Calu3 (cell line): ENCODE measurements around the gene CAVIN1. TPM values are rescaled to one million over a fixed set of nuclear protein-coding genes. Genes with fewer than 3 reads are reported as not detected.

Experiments used
- BruUV-seq: library from RNA; stranded (reverse); fragments of 400-500 nt; replicated peaks from 2 replicates; lab custom pipeline; 2021; lab: Mats Ljungman, UMichigan
- CTCF ChIA-PET: fragments of 300-600 bp; sonication (Branson Sonifier 250); formaldehyde crosslinking; loops from one replicate; lab custom pipeline; 2022; ENCODE audit warnings: antibody characterized with exemption; lab: Charles Lee
- DNase-seq: peaks from one replicate; pipeline ENCODE4 v3.0.0; 2022
- H3K27ac Mint-ChIP-seq: one replicate; pipeline ENCODE4 v1.8.0; 2022; ENCODE audit warnings: mixed read lengths; ENCODE audit not compliant: unreplicated experiment
- H3K27me3 Mint-ChIP-seq: one replicate; pipeline ENCODE4 v1.8.0; 2022; ENCODE audit warnings: mixed read lengths; ENCODE audit not compliant: unreplicated experiment
- H3K36me3 Mint-ChIP-seq: one replicate; pipeline ENCODE4 v1.8.0; 2022; ENCODE audit warnings: mild to moderate bottlenecking, moderate library complexity, mixed read lengths; ENCODE audit not compliant: insufficient read depth, unreplicated experiment
- H3K4me1 Mint-ChIP-seq: one replicate; pipeline ENCODE4 v1.8.0; 2022; ENCODE audit warnings: mild to moderate bottlenecking, low read depth, mixed read lengths; ENCODE audit not compliant: unreplicated experiment
- H3K4me3 Mint-ChIP-seq: one replicate; pipeline ENCODE4 v1.8.0; 2022; ENCODE audit warnings: mild to moderate bottlenecking, low read depth, moderate library complexity, mixed read lengths; ENCODE audit not compliant: unreplicated experiment
- H3K9me3 Mint-ChIP-seq: one replicate; pipeline ENCODE4 v1.8.0; 2022; ENCODE audit warnings: low read depth, mixed read lengths; ENCODE audit not compliant: unreplicated experiment
- intact Hi-C: fragments of 100-400 bp; cut with micrococcal nuclease; formaldehyde crosslinking; loops from one replicate; pipeline ENCODE4 v1.10.0; 2022; ENCODE audit not compliant: unreplicated experiment
- total RNA-seq: library from RNA; stranded (reverse); gene quantifications from 2 replicates; pipeline ENCODE4 v1.2.3, GENCODE V29; 2022
- TF ChIP-seq, protein P1 (sequence below): fragments of 200-600 bp; IDR thresholded peaks from one replicate; pipeline ENCODE4 v1.8.0; 2022; ENCODE audit warnings: antibody characterized with exemption; ENCODE audit not compliant: unreplicated experiment

The CAVIN1 gene
- total RNA-seq, 1 experiment from 2014 or later, result 4.0 TPM

DNA sequence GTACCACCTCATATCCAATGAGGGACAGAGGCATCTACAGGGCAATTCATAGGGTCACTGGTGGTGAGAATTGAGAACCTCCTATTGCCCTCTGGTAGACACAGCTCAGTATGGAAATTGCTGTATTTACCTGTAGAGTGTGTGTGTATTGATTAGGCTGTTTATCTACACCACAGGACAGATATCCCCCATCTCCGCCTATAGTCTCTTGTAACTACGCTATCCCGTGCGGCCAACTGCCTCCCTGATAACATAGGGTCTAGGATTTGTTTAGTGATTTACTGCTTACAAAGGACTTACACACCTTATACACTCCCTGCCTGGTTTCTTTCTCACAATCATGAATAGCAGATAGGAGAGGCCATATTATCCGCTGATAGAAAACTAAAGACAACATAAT lies 33.2 kb downstream of the CAVIN1 start:
- no peak for DNase-seq
- TF ChIP-seq, protein P1, sequence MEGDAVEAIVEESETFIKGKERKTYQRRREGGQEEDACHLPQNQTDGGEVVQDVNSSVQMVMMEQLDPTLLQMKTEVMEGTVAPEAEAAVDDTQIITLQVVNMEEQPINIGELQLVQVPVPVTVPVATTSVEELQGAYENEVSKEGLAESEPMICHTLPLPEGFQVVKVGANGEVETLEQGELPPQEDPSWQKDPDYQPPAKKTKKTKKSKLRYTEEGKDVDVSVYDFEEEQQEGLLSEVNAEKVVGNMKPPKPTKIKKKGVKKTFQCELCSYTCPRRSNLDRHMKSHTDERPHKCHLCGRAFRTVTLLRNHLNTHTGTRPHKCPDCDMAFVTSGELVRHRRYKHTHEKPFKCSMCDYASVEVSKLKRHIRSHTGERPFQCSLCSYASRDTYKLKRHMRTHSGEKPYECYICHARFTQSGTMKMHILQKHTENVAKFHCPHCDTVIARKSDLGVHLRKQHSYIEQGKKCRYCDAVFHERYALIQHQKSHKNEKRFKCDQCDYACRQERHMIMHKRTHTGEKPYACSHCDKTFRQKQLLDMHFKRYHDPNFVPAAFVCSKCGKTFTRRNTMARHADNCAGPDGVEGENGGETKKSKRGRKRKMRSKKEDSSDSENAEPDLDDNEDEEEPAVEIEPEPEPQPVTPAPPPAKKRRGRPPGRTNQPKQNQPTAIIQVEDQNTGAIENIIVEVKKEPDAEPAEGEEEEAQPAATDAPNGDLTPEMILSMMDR, result no peak
- CTCF ChIA-PET, result interaction anchor here (0.6 to 2.8 kb wide), 3 partner anchors 9 to 871 kb away, joined by 6 to 19 read pairs (median 7); partner anchors contain the start of gene KRT15
- no peaks in the 10 kb centered on the region for H3K27me3 Mint-ChIP-seq
- H3K4me3 Mint-ChIP-seq, result peak overlapping the region; percentile 98
- intact Hi-C loops, result loop anchor here (5.0 kb wide), 1 partner anchor 68 kb away; no protein-coding TSS in a partner anchor
- peaks cover 34% of the 10 kb centered on the region for H3K36me3 Mint-ChIP-seq
- H3K4me1 Mint-ChIP-seq, result peaks cover 46% of the 10 kb centered on the region
- peak overlapping the region; percentile 95 for H3K27ac Mint-ChIP-seq
- H3K9me3 Mint-ChIP-seq, result no peaks in the 10 kb centered on the region
- BruUV-seq, result no TSS peak

- H3K9me3 Mint-ChIP-seq, result no peaks in the 10 kb centered on the region
These were observed 34.0 kb downstream of the CAVIN1 start for GRCh38 chr17:42389135-42389417.

GRCh38 chr17:42388381-42389134 lies 34.5 kb downstream of the CAVIN1 start, which contains the start of gene STAT3:
Gene STAT3 (minus strand): TSS chr17:42388442. CDS start chr17:42348516, 39,926 bp downstream.
- BruUV-seq, result no TSS peak
- TF ChIP-seq, protein P1, result no peak
- peaks cover 34% of the 10 kb centered on the region for H3K36me3 Mint-ChIP-seq
- H3K27ac Mint-ChIP-seq, result peak within 1 kb of the TSS; percentile 95
- H3K4me1 Mint-ChIP-seq, result peaks cover 42% of the 10 kb centered on the region
- no peaks in the 10 kb centered on the region for H3K9me3 Mint-ChIP-seq
- peak; percentile 100 for DNase-seq
- CTCF ChIA-PET, result interaction anchor here (0.5 to 2.8 kb wide), 12 partner anchors 10 to 190 kb away, joined by 3 to 19 read pairs (median 6); no protein-coding TSS in a partner anchor
- peak within 1 kb of the TSS; percentile 98 for H3K4me3 Mint-ChIP-seq
- intact Hi-C loops, result loop anchor here (5.0 kb wide), 1 partner anchor 66 kb away; no protein-coding TSS in a partner anchor
- no peaks in the 10 kb centered on the region for H3K27me3 Mint-ChIP-seq

More at GRCh38 chr17:42389135-42389417, 34.0 kb downstream of the CAVIN1 start:
- CTCF ChIA-PET, result interaction anchor here (0.5 to 2.8 kb wide), 12 partner anchors 10 to 190 kb away, joined by 3 to 19 read pairs (median 6); no protein-coding TSS in a partner anchor
- no peak for DNase-seq
- Mint-ChIP-seq H3K4me1 (peaks cover 42% of the 10 kb centered on the region), H3K4me3 (peak overlapping the region; percentile 98), H3K27me3 (no peaks in the 10 kb centered on the region), H3K27ac (peak overlapping the region; percentile 95), H3K36me3 (peaks cover 34% of the 10 kb centered on the region)
- TSS peak; percentile 98 for BruUV-seq
- TF ChIP-seq, protein P1, result no peak
- intact Hi-C loops, result loop anchor here (5.0 kb wide), 1 partner anchor 67 kb away; no protein-coding TSS in a partner anchor

DNA sequence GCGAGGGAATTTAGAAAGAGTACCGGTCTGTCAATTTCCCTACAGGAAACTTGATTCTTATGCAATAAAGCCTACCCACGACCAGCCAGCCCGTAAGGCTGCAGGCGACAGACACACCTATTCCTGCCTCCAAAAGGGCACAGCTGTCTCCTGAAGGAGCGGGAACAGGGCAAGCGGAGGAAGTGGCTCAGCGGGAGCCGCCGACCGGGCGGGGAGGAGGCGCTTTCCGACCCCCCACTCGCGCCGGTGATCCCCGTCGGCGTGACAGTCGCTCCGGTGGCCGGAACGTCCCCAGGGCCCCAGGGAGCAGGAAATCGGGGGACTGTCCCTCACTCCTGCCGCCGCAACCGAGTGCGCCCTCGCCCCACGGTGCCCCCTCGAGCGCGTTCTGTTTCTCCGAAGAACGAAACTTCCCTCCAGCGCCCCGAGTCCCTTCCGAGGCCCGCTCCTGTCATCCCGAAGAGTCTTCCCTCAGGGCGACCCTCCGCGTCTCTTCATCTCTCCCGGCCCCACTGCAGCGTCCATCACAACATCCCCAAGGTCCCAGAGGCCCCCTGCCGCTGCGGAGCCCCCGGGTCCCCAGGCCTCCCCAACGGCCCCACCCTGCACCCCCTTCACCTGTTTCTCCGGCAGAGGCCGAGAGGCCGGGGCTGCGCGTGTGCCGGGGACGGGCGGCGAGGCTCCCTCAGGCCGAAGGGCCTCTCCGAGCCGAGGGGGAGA lies 35.2 kb downstream of the CAVIN1 start:
- TF ChIP-seq, protein P1, result no peak
- H3K4me3 Mint-ChIP-seq, result peak overlapping the region; percentile 98
- intact Hi-C loops, result loop anchor here (1.0 to 5.0 kb wide), 2 partner anchors 9 to 66 kb away; no protein-coding TSS in a partner anchor
- no TSS peak for BruUV-seq
- peak overlapping the region; percentile 95 for H3K27ac Mint-ChIP-seq
- H3K36me3 Mint-ChIP-seq, result peaks cover 33% of the 10 kb centered on the region
- CTCF ChIA-PET, result interaction anchor here (1.2 to 2.8 kb wide), 9 partner anchors 9 to 191 kb away, joined by 3 to 19 read pairs (median 8); no protein-coding TSS in a partner anchor
- H3K4me1 Mint-ChIP-seq, result peaks cover 39% of the 10 kb centered on the region
- no peaks in the 10 kb centered on the region for H3K27me3 Mint-ChIP-seq
- H3K9me3 Mint-ChIP-seq, result no peaks in the 10 kb centered on the region
- peak; percentile 52 for DNase-seq
